Measurements from ENCODE around the gene SLC9A2.

Gene SLC9A2

GRCh38 chr2:102708847-102709559 lies 89.7 kb downstream of the SLC9A2 start:
- peak overlapping the region in 1 of 3 experiments; percentile 9 for H3K4me3 Mint-ChIP-seq
- H3K27ac Mint-ChIP-seq = peak overlapping the region in 1 of 3 experiments; percentile 51
- TF ChIP-seq CTCF (IDR thresholded peaks at IDR 0.05; ENCODE audit: unreplicated experiment in 3 of 3) = no peak
- no peaks in the 10 kb centered on the region for H3K27me3 Mint-ChIP-seq (ENCODE audit: low read depth)
- H3K9me3 Mint-ChIP-seq = no peaks in the 10 kb centered on the region
- H3K36me3 Mint-ChIP-seq (ENCODE audit: low read depth) = no peaks in the 10 kb centered on the region
- H3K4me1 Mint-ChIP-seq = peaks cover 6% of the 10 kb centered on the region

GRCh38 chr2:102717308-102718018 lies 98.1 kb downstream of the SLC9A2 start:
- H3K9me3 Mint-ChIP-seq = no peaks in the 10 kb centered on the region
- no peak overlapping the region for H3K27ac Mint-ChIP-seq
- no peak for TF ChIP-seq CTCF (IDR thresholded peaks at IDR 0.05; ENCODE audit: unreplicated experiment in 3 of 3)
- H3K4me3 Mint-ChIP-seq = no peak overlapping the region
- no peaks in the 10 kb centered on the region for H3K4me1 Mint-ChIP-seq
- no peaks in the 10 kb centered on the region for H3K27me3 Mint-ChIP-seq (ENCODE audit: low read depth)
- peaks cover 41% of the 10 kb centered on the region for H3K36me3 Mint-ChIP-seq (ENCODE audit: low read depth)

GRCh38 chr2:102718387-102719316 lies 99.3 kb downstream of the SLC9A2 start:
- Mint-ChIP-seq H3K4me3 (no peak overlapping the region), H3K27me3 (ENCODE audit: low read depth) (no peaks in the 10 kb centered on the region), H3K4me1 (no peaks in the 10 kb centered on the region), H3K27ac (no peak overlapping the region), H3K36me3 (ENCODE audit: low read depth) (peaks cover 53% of the 10 kb centered on the region), H3K9me3 (no peaks in the 10 kb centered on the region)
- TF ChIP-seq CTCF (IDR thresholded peaks at IDR 0.05; ENCODE audit: unreplicated experiment in 3 of 3) = no peak

- Mint-ChIP-seq H3K4me1 (no peaks in the 10 kb centered on the region), H3K36me3 (ENCODE audit: low read depth) (peaks cover 85% of the 10 kb centered on the region), H3K9me3 (no peaks in the 10 kb centered on the region), H3K27ac (no peak overlapping the region), H3K4me3 (no peak overlapping the region), H3K27me3 (ENCODE audit: low read depth) (no peaks in the 10 kb centered on the region)
- no peak for TF ChIP-seq CTCF (IDR thresholded peaks at IDR 0.05; ENCODE audit: unreplicated experiment in 3 of 3)
Observed at GRCh38 chr2:102724016-102724490, 104.7 kb downstream of the SLC9A2 start.

- Mint-ChIP-seq H3K27ac (no peak overlapping the region), H3K4me1 (no peaks in the 10 kb centered on the region), H3K4me3 (no peak overlapping the region), H3K27me3 (ENCODE audit: low read depth) (no peaks in the 10 kb centered on the region), H3K36me3 (ENCODE audit: low read depth) (peaks cover 81% of the 10 kb centered on the region), H3K9me3 (no peaks in the 10 kb centered on the region)
- TF ChIP-seq CTCF (IDR thresholded peaks at IDR 0.05; ENCODE audit: unreplicated experiment in 3 of 3) = no peak
Observed at GRCh38 chr2:102724553-102724952, 105.2 kb downstream of the SLC9A2 start.

Data from nephron (organoid).